HepG2 (cell line): Measurements from ENCODE around the gene MTFR1L. TPM values are rescaled to one million over a fixed set of nuclear protein-coding genes. Genes with fewer than 3 reads are reported as not detected.

Experiments
- ATAC-seq: fragments of 200-7000 bp; cut with Tn5 transposase; 3 replicates; pipeline ENCODE4 v1.9.1; 2020; ENCODE audit warnings: mild to moderate bottlenecking, moderate library complexity
- BruUV-seq: library from RNA; stranded (reverse); fragments of 400-500 nt; replicated peaks from 2 replicates; lab custom pipeline; 2021; lab: Mats Ljungman, UMichigan
- CTCF ChIA-PET: fragments of 300-600 bp; formaldehyde crosslinking; extraction: SDS; loops from one replicate; lab custom pipeline; 2021; ENCODE audit warnings: low total read pairs, inconsistent platforms, low intra/inter-chr PET ratio; lab: Yijun Ruan, JAX
- POLR2A ChIA-PET: fragments of 350-600 bp; sonication (Branson Sonifier 250); formaldehyde crosslinking; loops from one replicate; lab custom pipeline; 2020; ENCODE audit warnings: antibody characterized with exemption, inconsistent platforms; lab: Yijun Ruan, JAX
- DNase-seq: peaks from one replicate; pipeline ENCODE4 v3.0.0-alpha.2; 2015; ENCODE audit warnings: low spot score
- FAIRE-seq: peaks from 3 replicates; lab custom pipeline; 2011; peaks lifted over from hg19 to GRCh38; lab: Jason Lieb, UNC
- H2AFZ ChIP-seq: one replicate; pipeline ENCODE4 v1.6.1; 2011; ENCODE audit warnings: low read length, inconsistent platforms
- H3K27ac ChIP-seq: fragments of 300-600 bp; 3 replicates; pipeline ENCODE4 v1.8.0; 2011; ENCODE audit warnings: mixed run types, mild to moderate bottlenecking, mixed read lengths, low read length, inconsistent platforms; ENCODE audit not compliant: insufficient read depth; ENCODE audit errors: extremely low read length
- H3K27me3 ChIP-seq, 2 experiments: fragments of 200-600 bp in 1 of 2; 2 replicates in 1 of 2; 3 replicates in 1 of 2; pipeline versions ENCODE4 v1.6.0 to v1.8.0; 2011; ENCODE audit warnings: low read length in 2 of 2, mild to moderate bottlenecking in 2 of 2, moderate library complexity in 2 of 2, inconsistent platforms in 1 of 2; ENCODE audit not compliant: insufficient read depth in 2 of 2, control insufficient read depth in 1 of 2
- H3K36me3 ChIP-seq, 2 experiments: fragments of 200-600 bp in 1 of 2; replicated peaks in 1 of 2; 2 replicates in 1 of 2; 3 replicates in 1 of 2; pipeline versions ENCODE4 v1.5.1 to v1.8.0; 2011; ENCODE audit warnings: low read length in 2 of 2, inconsistent platforms in 1 of 2; ENCODE audit not compliant: insufficient read depth in 2 of 2, control insufficient read depth in 1 of 2
- H3K4me1 ChIP-seq: 2 replicates; pipeline ENCODE4 v1.5.1; 2012; ENCODE audit warnings: low read length, inconsistent platforms; ENCODE audit not compliant: insufficient read depth
- H3K4me2 ChIP-seq: 2 replicates; pipeline ENCODE4 v1.6.0; 2011; ENCODE audit warnings: low read depth, low read length, inconsistent platforms
- H3K4me3 ChIP-seq, 3 experiments: fragments of 200-600 bp in 1 of 3; sonication (generic), shearing (Covaris generic) in 1 of 3; replicated peaks in 1 of 3; 2 replicates each; pipeline ENCODE4 v1.5.1; 2011 to 2016; ENCODE audit warnings: low read length in 3 of 3, inconsistent platforms in 2 of 3, low read depth in 2 of 3, mild to moderate bottlenecking in 2 of 3, control low read depth in 1 of 3, mixed read lengths in 1 of 3; ENCODE audit not compliant: insufficient read depth in 1 of 3
- H3K79me2 ChIP-seq: one replicate; pipeline ENCODE4 v1.6.1; 2011; ENCODE audit warnings: low read length, inconsistent platforms; ENCODE audit not compliant: insufficient read depth
- H3K9ac ChIP-seq: 2 replicates; pipeline ENCODE4 v1.6.0; 2011; ENCODE audit warnings: mild to moderate bottlenecking, low read depth, low read length, inconsistent platforms; ENCODE audit not compliant: insufficient read depth
- H3K9me3 ChIP-seq: 2 replicates; pipeline ENCODE4 v1.5.1; 2012; ENCODE audit warnings: mild to moderate bottlenecking, low read length
- H4K20me1 ChIP-seq: 2 replicates; pipeline ENCODE4 v1.6.0; 2011; ENCODE audit warnings: inconsistent platforms, mild to moderate bottlenecking, low read length, moderate library complexity; ENCODE audit not compliant: insufficient read depth
- HDAC6 ChIP-seq: fragments of 200-600 bp; sonication (generic); IDR thresholded peaks from 2 replicates; pipeline ENCODE4 v1.7.0; 2017; ENCODE audit warnings: mild to moderate bottlenecking, antibody characterized with exemption, low read length, low read depth
- HNF4A ChIP-seq: sonication (generic); formaldehyde crosslinking; IDR thresholded peaks from 2 replicates; pipeline ENCODE4 v1.4.0; 2020; ENCODE audit warnings: missing genetic modification reagents
- POLR2AphosphoS5 ChIP-seq: IDR thresholded peaks from 2 replicates; pipeline ENCODE4 v1.6.1; 2012; ENCODE audit warnings: low read depth, low read length
- RBM39 ChIP-seq: fragments of 200-400 bp; formaldehyde crosslinking; IDR thresholded peaks from one replicate; pipeline ENCODE4 v1.6.1; 2018; ENCODE audit warnings: antibody characterized with exemption, mild to moderate bottlenecking, low read depth, low read length; ENCODE audit not compliant: poor library complexity, severe bottlenecking
- SPEN ChIP-seq: sonication (generic); formaldehyde crosslinking; IDR thresholded peaks from 2 replicates; pipeline ENCODE4 v1.5.1; 2020; ENCODE audit warnings: low read depth, mild to moderate bottlenecking, missing genetic modification reagents
- THAP11 ChIP-seq: IDR thresholded peaks from 2 replicates; pipeline ENCODE4 v1.6.1; 2016; ENCODE audit warnings: missing biosample characterization, missing genetic modification reagents
- TSC22D2 ChIP-seq: sonication (generic); formaldehyde crosslinking; IDR thresholded peaks from 2 replicates; pipeline ENCODE4 v1.5.1; 2020; ENCODE audit warnings: missing genetic modification reagents, mild to moderate bottlenecking, borderline replicate concordance
- ZNF264 ChIP-seq: sonication (generic); formaldehyde crosslinking; IDR thresholded peaks from 2 replicates; pipeline ENCODE4 v1.4.0; 2020; ENCODE audit warnings: missing genetic modification reagents
- ZSCAN12 ChIP-seq: sonication (generic); formaldehyde crosslinking; IDR thresholded peaks from 2 replicates; pipeline ENCODE4 v1.9.0; 2021; ENCODE audit warnings: mild to moderate bottlenecking, missing genetic modification reagents
- WGBS: methylation state at CpG from one replicate; pipeline ENCODE4 v1.1.6; 2017; ENCODE audit warnings: low lambda C conversion rate; 5-methylcytosine and 5-hydroxymethylcytosine counted together
- in situ Hi-C: cut with HindIII; loops from 2 replicates; pipeline ENCODE4 v1.10.0; 2017; ENCODE audit warnings: low pct_unique_long_range_greater_than_20kb; ENCODE audit not compliant: extremely low pct_ligation_motif_present
- intact Hi-C: fragments of 100-400 bp; cut with micrococcal nuclease; formaldehyde crosslinking; loops from one replicate; pipeline ENCODE4 v1.10.0; 2022; ENCODE audit not compliant: unreplicated experiment
- polyA plus RNA-seq, 8 experiments: library from polyadenylated mRNA; depleted of rRNA in 3 of 8; stranded (reverse) in 7 of 8; unstranded in 1 of 8; fragments of >200 nt; fragmentation: Illumina TruSeq in 4 of 8; extraction: Trizol in 4 of 8; gene quantifications; 2 replicates each; pipeline versions ENCODE4 v1.2.1 to v1.2.3, GENCODE V29; 2011 to 2016; ENCODE audit warnings: low read depth in 4 of 8, missing spikeins in 1 of 8, mixed read lengths in 1 of 8; ENCODE audit not compliant: insufficient read depth in 1 of 8
- total RNA-seq, 5 experiments: library from RNA; depleted of rRNA; stranded (reverse); fragments of >200 nt; fragmentation: Illumina TruSeq; extraction: Trizol; gene quantifications; 2 replicates each; pipeline ENCODE4 v1.2.3, GENCODE V29; 2016; ENCODE audit warnings: low read depth in 1 of 5
- TF ChIP-seq, protein P1 (sequence below): sonication (generic); formaldehyde crosslinking; IDR thresholded peaks from 2 replicates; pipeline ENCODE4 v1.8.1; 2023; ENCODE audit warnings: mild to moderate bottlenecking, inconsistent platforms, moderate library complexity, missing genetic modification reagents, borderline replicate concordance
- TF ChIP-seq, protein P2 (sequence below): sonication (generic); formaldehyde crosslinking; IDR thresholded peaks from 2 replicates; pipeline ENCODE4 v1.4.0; 2020; ENCODE audit warnings: missing genetic modification reagents

The MTFR1L gene
- total and polyA plus RNA-seq, 2 of the 13 experiments (the other 11 are each of a cell fraction or from before 2014, with no cell fraction given), result 38.0 to 55.7 TPM

DNA sequence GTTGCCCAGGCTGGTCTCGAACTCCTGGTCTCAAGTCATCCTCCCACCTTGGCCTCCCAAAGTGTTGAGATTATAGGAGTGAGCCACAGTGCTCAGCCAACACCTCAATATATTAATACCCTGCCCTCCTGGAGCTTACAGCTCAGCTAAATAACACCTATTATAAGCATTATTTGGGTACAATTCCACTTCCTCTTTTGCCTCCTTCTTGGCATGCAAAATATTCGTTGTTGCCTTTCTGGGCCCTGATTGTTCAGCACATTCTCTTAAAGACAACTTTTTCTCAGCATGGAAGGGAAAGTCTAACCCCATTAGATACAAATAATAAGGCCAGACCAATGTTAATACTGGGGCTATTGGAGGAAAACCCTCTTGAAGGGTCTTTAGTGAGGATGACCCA is 53.0 kb downstream of the MTFR1L start:
- WGBS, result 94% methylated on average over 2 of the region's 2 CpGs

DNA sequence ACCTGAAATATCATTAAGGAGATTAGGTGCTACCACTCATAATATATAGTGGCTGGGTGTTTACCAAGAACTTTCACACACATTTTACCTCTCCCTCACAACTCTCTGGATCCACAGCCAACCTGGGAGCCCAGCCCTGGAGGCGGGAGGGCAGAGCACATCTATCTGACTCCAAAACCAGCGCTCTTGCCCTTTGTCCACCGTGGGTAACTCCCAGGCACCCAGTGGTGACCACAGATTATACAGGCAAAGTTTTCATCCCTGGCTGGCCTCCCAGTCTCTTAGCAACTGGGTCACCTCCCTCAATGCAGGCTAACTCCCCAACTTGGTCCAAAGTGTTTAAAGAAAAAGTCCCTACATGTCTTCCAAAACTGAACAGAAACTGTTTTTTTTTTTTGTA is 53.4 kb downstream of the MTFR1L start:
- Histone ChIP-seq H3K4me2 (peak overlapping the region; percentile 81), H3K27ac (peak overlapping the region; percentile 28), H3K4me3 (no peak overlapping the region), H3K79me2 (peaks cover 22% of the 10 kb centered on the region), H3K9me3 (no peaks in the 10 kb centered on the region), H3K36me3 (no peaks in the 10 kb centered on the region), H4K20me1 (no peaks in the 10 kb centered on the region), H3K9ac (no peak overlapping the region), H3K4me1 (peaks cover 77% of the 10 kb centered on the region), H3K27me3 (no peaks in the 10 kb centered on the region; a peak in 1 of 5 replicates), H2AFZ (no peak overlapping the region)
- WGBS, result 50% methylated on average over 3 of the region's 3 CpGs
- intact Hi-C loops (no loop called here), in situ Hi-C loops (no loop called here)
- DNase-seq (peak; percentile 42), FAIRE-seq (peak; percentile 47), ATAC-seq (peak; percentile 8; the same call in 1 of the 3 replicates)
- no TSS peak for BruUV-seq
- CTCF ChIA-PET, result no interaction called here
- POLR2A ChIA-PET, result no interaction called here
- TF ChIP-seq HDAC6 (no peak), HNF4A (CRISPR knock-in tag) (0 out of 2 replicates have a peak, but pooled peaks have one; percentile 5), POLR2AphosphoS5 (no peak), ZSCAN12 (CRISPR knock-in tag) (no peak), ZNF264 (CRISPR knock-in tag) (no peak), SPEN (CRISPR knock-in tag) (no peak), RBM39 (no peak)
- TF ChIP-seq, protein P1, sequence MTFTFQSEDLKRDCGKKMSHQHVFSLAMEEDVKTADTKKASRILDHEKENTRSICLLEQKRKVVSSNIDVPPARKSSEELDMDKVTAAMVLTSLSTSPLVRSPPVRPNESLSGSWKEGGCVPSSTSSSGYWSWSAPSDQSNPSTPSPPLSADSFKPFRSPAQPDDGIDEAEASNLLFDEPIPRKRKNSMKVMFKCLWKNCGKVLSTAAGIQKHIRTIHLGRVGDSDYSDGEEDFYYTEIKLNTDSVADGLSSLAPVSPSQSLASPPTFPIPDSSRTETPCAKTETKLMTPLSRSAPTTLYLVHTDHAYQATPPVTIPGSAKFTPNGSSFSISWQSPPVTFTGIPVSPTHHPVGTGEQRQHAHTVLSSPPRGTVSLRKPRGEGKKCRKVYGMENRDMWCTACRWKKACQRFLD (CRISPR knock-in tag), result no peak
- TF ChIP-seq, protein P2, sequence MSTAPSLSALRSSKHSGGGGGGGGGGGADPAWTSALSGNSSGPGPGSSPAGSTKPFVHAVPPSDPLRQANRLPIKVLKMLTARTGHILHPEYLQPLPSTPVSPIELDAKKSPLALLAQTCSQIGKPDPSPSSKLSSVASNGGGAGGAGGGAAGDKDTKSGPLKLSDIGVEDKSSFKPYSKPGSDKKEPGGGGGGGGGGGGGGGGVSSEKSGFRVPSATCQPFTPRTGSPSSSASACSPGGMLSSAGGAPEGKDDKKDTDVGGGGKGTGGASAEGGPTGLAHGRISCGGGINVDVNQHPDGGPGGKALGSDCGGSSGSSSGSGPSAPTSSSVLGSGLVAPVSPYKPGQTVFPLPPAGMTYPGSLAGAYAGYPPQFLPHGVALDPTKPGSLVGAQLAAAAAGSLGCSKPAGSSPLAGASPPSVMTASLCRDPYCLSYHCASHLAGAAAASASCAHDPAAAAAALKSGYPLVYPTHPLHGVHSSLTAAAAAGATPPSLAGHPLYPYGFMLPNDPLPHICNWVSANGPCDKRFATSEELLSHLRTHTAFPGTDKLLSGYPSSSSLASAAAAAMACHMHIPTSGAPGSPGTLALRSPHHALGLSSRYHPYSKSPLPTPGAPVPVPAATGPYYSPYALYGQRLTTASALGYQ, result no peak

More for the DNA sequence above, 53.0 kb downstream of the MTFR1L start:
- TF ChIP-seq THAP11 (CRISPR knock-in tag) (no peak), TSC22D2 (CRISPR knock-in tag) (0 out of 2 replicates have a peak, but pooled peaks have one; percentile 4)
- no peaks in the 10 kb centered on the region for H3K9me3 ChIP-seq
- ATAC-seq (no peak), DNase-seq (no peak), FAIRE-seq (no peak)
- no TSS peak for BruUV-seq
- no peak overlapping the region for H3K4me3 ChIP-seq
- no peak overlapping the region for H3K9ac ChIP-seq
- H3K4me1 ChIP-seq, result peaks cover 81% of the 10 kb centered on the region
- CTCF ChIA-PET, result no interaction called here
- H3K27me3 ChIP-seq, result no peaks in the 10 kb centered on the region; a peak in 1 of 5 replicates
- no peak overlapping the region for H2AFZ ChIP-seq
- H3K27ac ChIP-seq, result peak overlapping the region; percentile 28
- peaks cover 22% of the 10 kb centered on the region for H3K79me2 ChIP-seq
- no peaks in the 10 kb centered on the region for H3K36me3 ChIP-seq
- POLR2A ChIA-PET, result interaction anchor here (1.2 kb wide), 1 partner anchor 11 kb away, joined by 4 read pairs; no protein-coding TSS in a partner anchor
- intact Hi-C loops, result no loop called here
- H3K4me2 ChIP-seq, result peak overlapping the region; percentile 81
- in situ Hi-C loops, result no loop called here
- H4K20me1 ChIP-seq, result no peaks in the 10 kb centered on the region
